SK-N-MC (cell line): ENCODE results near the gene ETV6.

Experiments
- DNase-seq: peaks from one replicate; pipeline ENCODE4 v3.0.0-alpha.2; 2011; ENCODE audit warnings: low read depth, low spot score
- H3K27ac ChIP-seq: fragments of 200-600 bp; sonication (generic); 2 replicates; pipeline ENCODE4 v1.5.1; 2016; ENCODE audit warnings: mixed run types
- H3K36me3 ChIP-seq: fragments of 200-600 bp; sonication (generic); 2 replicates; pipeline ENCODE4 v1.6.1; 2017; ENCODE audit warnings: antibody characterized with exemption, low read length, mixed read lengths; ENCODE audit not compliant: insufficient read depth
- H3K4me3 ChIP-seq: fragments of 200-600 bp; sonication (generic); 2 replicates; pipeline ENCODE4 v1.5.1; 2016
- H3K9ac ChIP-seq: fragments of 200-600 bp; sonication (generic); 2 replicates; pipeline ENCODE4 v1.8.0; 2017; ENCODE audit warnings: mixed run types, mixed read lengths; ENCODE audit not compliant: insufficient read length
- H3K9me3 ChIP-seq: fragments of 200-600 bp; sonication (generic); 2 replicates; pipeline ENCODE4 v1.6.1; 2017; ENCODE audit warnings: low read depth, mild to moderate bottlenecking, antibody characterized with exemption, low read length, moderate library complexity, mixed read lengths
- EZH2 ChIP-seq: fragments of 200-600 bp; sonication (generic); IDR thresholded peaks from one replicate; pipeline ENCODE4 v1.6.1; 2017; ENCODE audit warnings: antibody characterized with exemption
- FOXP2 ChIP-seq: optimal IDR thresholded peaks from 2 replicates; pipeline ENCODE3; 2011; ENCODE audit warnings: mild to moderate bottlenecking, moderate library complexity; ENCODE audit not compliant: insufficient read depth; ENCODE audit errors: extremely low read length, control extremely low read depth
- POLR2AphosphoS5 ChIP-seq: IDR thresholded peaks from 2 replicates; pipeline ENCODE4 v1.6.1; 2012; ENCODE audit warnings: mild to moderate bottlenecking, low read depth, low read length, borderline replicate concordance

ETV6 gene

GRCh38 chr12:11749943-11750690 is 100.6 kb downstream of the ETV6 start:
- no peak for TF ChIP-seq FOXP2
- TF ChIP-seq EZH2: no peak
- no peak for TF ChIP-seq POLR2AphosphoS5
- H3K36me3 ChIP-seq: no peaks in the 10 kb centered on the region
- H3K27ac ChIP-seq: no peak overlapping the region
- H3K4me3 ChIP-seq: no peak overlapping the region
- H3K9me3 ChIP-seq: no peaks in the 10 kb centered on the region
- no peak overlapping the region for H3K9ac ChIP-seq
- no peak for DNase-seq

DNA sequence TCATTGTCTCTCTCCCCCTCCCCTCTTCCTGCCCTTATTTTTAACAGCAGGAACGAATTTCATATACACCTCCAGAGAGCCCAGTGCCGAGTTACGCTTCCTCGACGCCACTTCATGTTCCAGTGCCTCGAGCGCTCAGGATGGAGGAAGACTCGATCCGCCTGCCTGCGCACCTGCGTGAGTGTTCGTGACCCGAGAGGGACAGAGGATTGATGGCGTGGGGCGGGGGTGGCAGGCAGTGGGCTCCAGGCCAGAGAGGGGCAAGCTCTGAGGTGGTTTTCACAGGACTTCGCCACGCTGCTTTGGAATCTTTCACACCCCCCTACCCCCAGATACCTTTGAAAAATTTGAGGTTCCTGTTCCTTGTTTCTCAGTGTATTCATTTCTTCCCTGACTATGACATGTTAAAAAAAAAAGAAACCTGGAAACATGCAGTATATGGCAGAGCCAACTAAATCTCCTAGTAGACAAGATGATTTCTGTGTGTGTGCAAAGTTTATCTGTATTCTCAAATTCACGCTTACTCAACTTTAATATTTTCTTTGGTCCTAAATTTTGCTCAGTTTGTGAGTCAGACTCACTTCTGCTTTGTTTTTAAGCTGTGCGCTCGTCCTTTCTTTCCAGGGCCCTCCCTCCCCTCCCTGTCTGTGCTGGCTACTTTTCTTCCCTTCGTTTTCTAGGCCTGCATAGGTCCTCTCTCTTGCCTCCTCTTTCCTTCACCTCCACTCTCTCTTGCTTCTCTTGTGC is 103.1 kb downstream of the ETV6 start:
- H3K9me3 ChIP-seq: no peaks in the 10 kb centered on the region
- H3K36me3 ChIP-seq: no peaks in the 10 kb centered on the region
- TF ChIP-seq POLR2AphosphoS5: no peak
- no peak for TF ChIP-seq EZH2
- TF ChIP-seq FOXP2: no peak
- no peak overlapping the region for H3K27ac ChIP-seq
- no peak overlapping the region for H3K9ac ChIP-seq
- H3K4me3 ChIP-seq: no peak overlapping the region
- DNase-seq: no peak

- H3K9ac ChIP-seq: no peak overlapping the region
- no peak for TF ChIP-seq EZH2
- TF ChIP-seq FOXP2: no peak
- TF ChIP-seq POLR2AphosphoS5: no peak
- no peak overlapping the region for H3K27ac ChIP-seq
- no peak for DNase-seq
- H3K36me3 ChIP-seq: no peaks in the 10 kb centered on the region
- H3K9me3 ChIP-seq: no peaks in the 10 kb centered on the region
- H3K4me3 ChIP-seq: no peak overlapping the region
Measured at GRCh38 chr12:11753150-11753499, 103.7 kb downstream of the ETV6 start.

DNA sequence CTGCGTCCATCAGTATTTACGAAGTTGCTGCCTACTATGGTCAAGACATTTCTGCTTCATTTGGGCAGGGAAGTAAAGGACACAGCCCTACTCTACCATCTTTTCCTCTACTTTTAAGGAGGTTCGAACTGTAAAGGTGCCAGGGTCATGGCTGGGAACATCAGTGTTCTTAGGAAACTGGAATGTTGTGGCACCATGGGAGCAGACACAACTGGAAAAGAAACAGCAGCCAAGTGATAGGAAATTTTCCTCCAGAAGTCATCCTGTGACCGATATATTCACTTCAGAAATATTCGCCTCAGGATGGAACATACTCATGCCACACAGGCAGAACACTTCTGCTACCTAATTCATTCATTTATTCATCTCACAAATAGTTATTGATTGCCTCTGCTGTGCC is 104.4 kb downstream of the ETV6 start:
- H3K4me3 ChIP-seq: no peak overlapping the region
- H3K9ac ChIP-seq: no peak overlapping the region
- TF ChIP-seq POLR2AphosphoS5: no peak
- no peak for TF ChIP-seq EZH2
- TF ChIP-seq FOXP2: no peak
- no peak overlapping the region for H3K27ac ChIP-seq
- no peak for DNase-seq
- no peaks in the 10 kb centered on the region for H3K9me3 ChIP-seq
- H3K36me3 ChIP-seq: no peaks in the 10 kb centered on the region

GRCh38 chr12:11754256-11754655 is 104.8 kb downstream of the ETV6 start:
- no peak overlapping the region for H3K4me3 ChIP-seq
- TF ChIP-seq FOXP2 (no peak), POLR2AphosphoS5 (no peak)
- no peaks in the 10 kb centered on the region for H3K36me3 ChIP-seq
- no peak overlapping the region for H3K9ac ChIP-seq
- H3K27ac ChIP-seq: no peak overlapping the region
- no peak for DNase-seq
- H3K9me3 ChIP-seq: no peaks in the 10 kb centered on the region

DNA sequence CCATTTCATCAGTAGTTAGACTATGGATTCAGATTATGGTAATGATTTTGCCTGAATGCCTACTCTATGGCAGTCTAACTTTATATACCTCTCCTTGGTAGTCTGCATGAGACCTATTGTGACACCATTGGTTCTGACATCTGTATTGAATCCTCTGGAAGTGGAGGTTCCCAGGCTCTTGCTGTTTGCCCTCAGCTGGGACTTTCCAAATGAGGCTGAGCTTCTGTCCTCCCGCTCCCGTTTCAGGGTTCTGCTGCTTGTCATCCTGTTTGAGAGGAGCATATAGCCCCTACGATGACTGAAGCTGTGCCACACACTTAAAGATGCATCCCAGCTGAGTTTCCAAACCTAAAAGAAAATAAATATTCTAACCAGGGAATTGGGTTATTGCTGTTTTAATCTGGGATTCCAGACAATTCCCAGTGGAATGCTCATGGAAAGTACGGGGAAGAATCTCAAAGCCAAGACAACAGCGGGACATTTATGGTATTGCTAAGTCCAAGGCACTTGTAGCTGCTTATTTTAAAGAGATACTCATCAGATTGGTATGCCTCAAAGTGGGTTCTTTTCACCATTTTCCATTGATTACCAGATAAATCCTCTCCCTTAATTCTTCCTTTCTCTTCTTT is 105.9 kb downstream of the ETV6 start:
- DNase-seq: no peak
- H3K4me3 ChIP-seq: no peak overlapping the region
- TF ChIP-seq EZH2 (no peak), FOXP2 (no peak), POLR2AphosphoS5 (no peak)
- H3K9me3 ChIP-seq: no peaks in the 10 kb centered on the region
- H3K9ac ChIP-seq: no peak overlapping the region
- no peak overlapping the region for H3K27ac ChIP-seq
- no peaks in the 10 kb centered on the region for H3K36me3 ChIP-seq

GRCh38 chr12:11756022-11756421 is 106.5 kb downstream of the ETV6 start:
- Histone ChIP-seq H3K36me3 (no peaks in the 10 kb centered on the region), H3K27ac (no peak overlapping the region), H3K9me3 (no peaks in the 10 kb centered on the region), H3K4me3 (no peak overlapping the region), H3K9ac (no peak overlapping the region)
- DNase-seq: no peak
- no peak for TF ChIP-seq POLR2AphosphoS5
- TF ChIP-seq FOXP2: no peak
- no peak for TF ChIP-seq EZH2

GRCh38 chr12:11756523-11756922 is 107.0 kb downstream of the ETV6 start:
- Histone ChIP-seq H3K27ac (no peak overlapping the region), H3K9me3 (no peaks in the 10 kb centered on the region), H3K9ac (no peak overlapping the region), H3K36me3 (no peaks in the 10 kb centered on the region), H3K4me3 (no peak overlapping the region)
- TF ChIP-seq FOXP2 (no peak), EZH2 (no peak), POLR2AphosphoS5 (no peak)
- DNase-seq: no peak
